ENCODE data around the gene GDPD5.

DNA sequence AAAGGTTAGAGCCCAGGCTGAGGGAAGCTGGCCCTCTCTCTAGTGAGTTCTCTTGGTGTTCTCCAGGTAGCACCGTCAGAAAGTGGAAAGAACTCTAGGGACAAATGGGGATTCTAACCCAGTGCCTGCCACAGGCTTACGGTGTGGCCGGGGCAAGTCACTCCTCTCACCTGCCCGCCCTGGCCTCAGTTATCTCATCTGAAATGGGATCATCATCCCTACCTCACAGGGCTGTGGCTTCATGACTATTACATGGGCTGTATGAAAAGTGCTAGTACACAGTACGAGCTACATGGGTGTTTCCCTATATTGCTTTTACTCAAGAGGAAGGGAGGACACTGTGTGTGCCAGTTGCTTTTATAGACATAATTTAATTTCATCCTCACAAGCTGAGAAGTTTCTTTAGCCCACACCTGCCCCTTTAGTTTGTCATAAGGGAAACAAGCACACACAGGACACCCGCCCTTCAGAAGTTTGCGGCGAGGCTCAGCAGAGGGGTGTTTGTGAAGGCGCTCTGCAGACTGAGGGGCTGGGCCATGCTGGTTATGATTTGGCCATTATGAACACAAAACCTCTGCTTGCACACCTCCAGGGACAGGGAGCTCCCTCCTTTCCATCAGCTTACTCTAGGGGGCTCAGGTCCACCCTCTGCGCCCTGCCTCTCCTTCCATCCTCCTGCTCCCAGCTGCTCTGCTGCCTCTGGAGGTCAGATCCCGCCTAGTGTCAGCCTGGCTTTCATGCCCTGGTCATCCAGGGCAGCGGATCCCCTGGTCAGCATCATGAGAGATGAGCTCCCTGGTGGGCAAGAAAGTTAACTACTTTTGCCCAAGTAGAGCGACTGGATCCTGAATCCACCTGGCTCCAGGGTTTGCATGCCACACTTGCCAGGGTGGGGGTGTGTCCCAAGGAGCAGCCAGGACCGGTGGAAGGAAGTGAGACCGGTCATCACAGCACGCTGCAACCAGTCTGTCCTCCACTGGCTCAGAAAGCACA, 93.9 kb downstream of the GDPD5 start:
- TF ChIP-seq, protein P1, sequence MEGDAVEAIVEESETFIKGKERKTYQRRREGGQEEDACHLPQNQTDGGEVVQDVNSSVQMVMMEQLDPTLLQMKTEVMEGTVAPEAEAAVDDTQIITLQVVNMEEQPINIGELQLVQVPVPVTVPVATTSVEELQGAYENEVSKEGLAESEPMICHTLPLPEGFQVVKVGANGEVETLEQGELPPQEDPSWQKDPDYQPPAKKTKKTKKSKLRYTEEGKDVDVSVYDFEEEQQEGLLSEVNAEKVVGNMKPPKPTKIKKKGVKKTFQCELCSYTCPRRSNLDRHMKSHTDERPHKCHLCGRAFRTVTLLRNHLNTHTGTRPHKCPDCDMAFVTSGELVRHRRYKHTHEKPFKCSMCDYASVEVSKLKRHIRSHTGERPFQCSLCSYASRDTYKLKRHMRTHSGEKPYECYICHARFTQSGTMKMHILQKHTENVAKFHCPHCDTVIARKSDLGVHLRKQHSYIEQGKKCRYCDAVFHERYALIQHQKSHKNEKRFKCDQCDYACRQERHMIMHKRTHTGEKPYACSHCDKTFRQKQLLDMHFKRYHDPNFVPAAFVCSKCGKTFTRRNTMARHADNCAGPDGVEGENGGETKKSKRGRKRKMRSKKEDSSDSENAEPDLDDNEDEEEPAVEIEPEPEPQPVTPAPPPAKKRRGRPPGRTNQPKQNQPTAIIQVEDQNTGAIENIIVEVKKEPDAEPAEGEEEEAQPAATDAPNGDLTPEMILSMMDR (IDR thresholded peaks at IDR 0.05), result no peak
- TF ChIP-seq EP300 (IDR thresholded peaks at IDR 0.05) (no peak), POLR2A (IDR thresholded peaks at IDR 0.05; ENCODE audit: low read depth) (no peak), POLR2AphosphoS5 (IDR thresholded peaks at IDR 0.05) (no peak)
